OCI-LY7 (cell line): ENCODE results near the gene TRIM71.

Experiments used
- EZH2phosphoT487 ChIP-seq: fragments of 200-600 bp; sonication (generic); IDR thresholded peaks from 2 replicates; pipeline ENCODE4 v1.6.1; 2018; ENCODE audit warnings: low read depth, borderline replicate concordance, mild to moderate bottlenecking, mixed run types, antibody characterized with exemption, low read length, moderate library complexity, mixed read lengths
- TF ChIP-seq, protein P1 (sequence below): fragments of 200-600 bp; sonication (generic); conservative IDR thresholded peaks from 2 replicates; pipeline ENCODE4 v1.5.1; 2014; ENCODE audit warnings: mild to moderate bottlenecking, antibody characterized with exemption, low read length, moderate library complexity, mixed read lengths

DNA sequence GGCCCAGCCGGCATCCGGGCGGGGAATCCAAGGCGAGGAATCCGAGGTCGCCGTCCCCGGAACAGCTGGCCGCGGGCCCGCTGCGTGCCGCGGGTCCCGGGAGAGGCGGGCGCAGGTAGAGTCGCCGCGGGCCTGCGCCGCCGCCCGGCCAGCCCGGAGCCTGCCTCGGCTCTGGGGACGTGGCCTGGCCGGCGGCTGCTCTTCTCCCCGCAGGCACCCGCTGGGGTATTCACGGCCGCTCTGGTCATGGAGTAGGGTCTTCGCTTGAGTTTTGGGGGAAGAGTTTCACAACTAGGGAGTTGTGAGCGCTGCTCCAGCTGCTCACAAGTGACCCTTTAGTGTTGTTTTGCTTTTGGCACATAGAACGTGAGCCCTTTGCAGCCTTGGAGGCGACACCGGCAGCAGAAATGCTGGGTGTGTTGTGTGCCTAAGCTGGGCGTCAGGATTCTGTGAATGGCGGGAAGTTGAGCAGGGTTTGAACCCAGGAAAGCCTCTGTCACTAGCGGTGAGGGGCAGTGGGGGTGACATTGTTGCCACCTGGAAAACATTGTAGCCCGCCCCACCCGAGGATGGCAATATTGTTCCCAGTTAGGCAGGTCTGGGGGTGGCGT is 4.0 kb downstream of the TRIM71 start:
- TF ChIP-seq, protein P1, sequence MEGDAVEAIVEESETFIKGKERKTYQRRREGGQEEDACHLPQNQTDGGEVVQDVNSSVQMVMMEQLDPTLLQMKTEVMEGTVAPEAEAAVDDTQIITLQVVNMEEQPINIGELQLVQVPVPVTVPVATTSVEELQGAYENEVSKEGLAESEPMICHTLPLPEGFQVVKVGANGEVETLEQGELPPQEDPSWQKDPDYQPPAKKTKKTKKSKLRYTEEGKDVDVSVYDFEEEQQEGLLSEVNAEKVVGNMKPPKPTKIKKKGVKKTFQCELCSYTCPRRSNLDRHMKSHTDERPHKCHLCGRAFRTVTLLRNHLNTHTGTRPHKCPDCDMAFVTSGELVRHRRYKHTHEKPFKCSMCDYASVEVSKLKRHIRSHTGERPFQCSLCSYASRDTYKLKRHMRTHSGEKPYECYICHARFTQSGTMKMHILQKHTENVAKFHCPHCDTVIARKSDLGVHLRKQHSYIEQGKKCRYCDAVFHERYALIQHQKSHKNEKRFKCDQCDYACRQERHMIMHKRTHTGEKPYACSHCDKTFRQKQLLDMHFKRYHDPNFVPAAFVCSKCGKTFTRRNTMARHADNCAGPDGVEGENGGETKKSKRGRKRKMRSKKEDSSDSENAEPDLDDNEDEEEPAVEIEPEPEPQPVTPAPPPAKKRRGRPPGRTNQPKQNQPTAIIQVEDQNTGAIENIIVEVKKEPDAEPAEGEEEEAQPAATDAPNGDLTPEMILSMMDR = no peak
- TF ChIP-seq EZH2phosphoT487 = no peak
